HS-27A (cell line): ENCODE data around the gene TEKT2.

Source experiments
- DNase-seq: peaks from one replicate; pipeline ENCODE4 v3.0.0-alpha.2; 2012; ENCODE audit warnings: low read depth, missing footprints

The TEKT2 gene

DNA sequence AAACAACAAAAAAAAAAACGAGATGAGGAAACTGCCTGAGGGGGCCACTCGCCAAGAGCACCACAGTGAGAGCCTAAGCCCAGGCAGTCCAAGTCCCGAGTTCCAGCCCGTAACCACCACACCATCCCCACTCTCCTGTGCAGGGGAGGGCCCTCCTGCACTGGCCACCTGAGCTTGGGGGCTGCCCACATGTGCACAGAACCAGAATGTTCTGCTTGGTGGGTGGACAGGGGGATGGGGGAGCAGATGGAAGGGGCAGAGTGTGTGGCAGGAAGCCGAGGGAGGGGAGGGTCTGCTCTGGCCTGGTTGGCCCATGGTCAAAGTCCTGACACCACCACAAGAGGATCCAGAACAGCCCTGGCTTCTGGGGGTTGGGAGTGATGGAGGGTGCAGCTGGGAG is 22.4 kb downstream of the TEKT2 start:
- no peak for DNase-seq

GRCh38 chr1:36107394-36107793 is 23.5 kb downstream of the TEKT2 start:
- DNase-seq = no peak

- no peak for DNase-seq
Measured at GRCh38 chr1:36108314-36108713, 24.4 kb downstream of the TEKT2 start.

- DNase-seq = no peak
Measured at GRCh38 chr1:36109041-36109679, 25.3 kb downstream of the TEKT2 start.

GRCh38 chr1:36111151-36111550 is 27.3 kb downstream of the TEKT2 start:
- DNase-seq = no peak

DNA sequence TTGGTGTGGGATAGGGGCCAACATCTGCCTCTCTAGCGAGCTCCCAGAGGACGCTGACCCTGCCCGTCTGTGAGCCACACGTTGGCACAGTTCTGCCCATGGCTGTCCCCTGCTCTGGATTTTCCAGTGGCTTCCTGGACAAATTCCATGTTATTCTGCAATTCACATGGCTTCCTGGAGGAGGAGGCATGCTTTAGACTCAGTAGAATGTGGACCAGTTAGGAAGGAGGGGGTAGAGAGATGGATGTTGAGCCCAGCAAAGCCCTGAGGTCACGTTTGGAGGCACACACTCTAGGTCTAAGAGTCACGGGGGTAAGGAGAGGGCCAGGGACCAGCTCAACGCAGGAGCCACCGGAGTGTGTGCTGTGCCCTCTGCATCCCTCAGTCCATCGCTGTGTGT is 28.9 kb downstream of the TEKT2 start:
- DNase-seq = no peak

GRCh38 chr1:36114371-36114770 is 30.5 kb downstream of the TEKT2 start:
- no peak for DNase-seq

DNA sequence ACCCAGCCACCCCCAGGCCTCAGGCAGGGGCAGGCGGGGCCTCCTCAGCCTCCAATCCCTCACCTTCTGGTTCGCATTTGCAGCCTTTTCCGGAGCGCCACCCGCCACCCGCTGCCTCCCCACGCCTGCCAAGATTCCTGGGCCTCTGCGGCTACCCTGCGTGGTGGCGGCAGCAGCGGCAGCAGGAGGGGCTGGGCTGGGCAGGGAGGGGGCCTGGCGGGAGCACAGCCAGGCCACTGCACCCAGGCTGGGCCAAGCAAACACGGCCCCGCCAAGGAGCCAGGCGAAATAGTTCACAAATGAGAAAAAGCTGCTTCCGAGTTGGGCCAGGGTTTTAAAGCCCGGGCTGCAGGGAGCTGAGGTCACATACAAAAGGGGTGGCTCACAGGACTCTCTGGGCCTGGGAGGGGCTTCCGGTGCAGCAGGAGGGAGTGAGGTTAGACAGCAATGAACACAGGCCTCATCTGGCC is 31.3 kb downstream of the TEKT2 start:
- DNase-seq = no peak

DNA sequence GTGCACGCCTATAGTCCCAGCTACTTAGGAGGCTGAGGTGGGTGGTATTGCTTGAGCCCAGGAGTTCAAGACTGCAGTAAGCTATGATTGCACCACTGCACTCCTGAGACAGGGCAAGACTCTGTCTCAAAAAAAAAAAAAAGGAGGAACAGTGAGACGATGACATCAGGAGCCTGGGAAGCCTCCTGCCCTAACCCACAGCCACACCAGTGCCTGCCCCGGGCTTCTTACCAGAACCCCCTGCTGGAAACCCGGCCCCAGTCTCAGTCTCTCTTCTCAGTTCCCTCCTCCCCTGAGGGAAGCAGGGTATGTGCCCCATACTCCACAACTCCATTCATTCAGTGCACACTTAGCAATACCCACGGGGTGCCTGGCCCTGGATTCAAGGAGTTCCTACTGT is 32.0 kb downstream of the TEKT2 start:
- DNase-seq = no peak

- DNase-seq = no peak
Measured at GRCh38 chr1:36116901-36117300, 33.0 kb downstream of the TEKT2 start.

DNA sequence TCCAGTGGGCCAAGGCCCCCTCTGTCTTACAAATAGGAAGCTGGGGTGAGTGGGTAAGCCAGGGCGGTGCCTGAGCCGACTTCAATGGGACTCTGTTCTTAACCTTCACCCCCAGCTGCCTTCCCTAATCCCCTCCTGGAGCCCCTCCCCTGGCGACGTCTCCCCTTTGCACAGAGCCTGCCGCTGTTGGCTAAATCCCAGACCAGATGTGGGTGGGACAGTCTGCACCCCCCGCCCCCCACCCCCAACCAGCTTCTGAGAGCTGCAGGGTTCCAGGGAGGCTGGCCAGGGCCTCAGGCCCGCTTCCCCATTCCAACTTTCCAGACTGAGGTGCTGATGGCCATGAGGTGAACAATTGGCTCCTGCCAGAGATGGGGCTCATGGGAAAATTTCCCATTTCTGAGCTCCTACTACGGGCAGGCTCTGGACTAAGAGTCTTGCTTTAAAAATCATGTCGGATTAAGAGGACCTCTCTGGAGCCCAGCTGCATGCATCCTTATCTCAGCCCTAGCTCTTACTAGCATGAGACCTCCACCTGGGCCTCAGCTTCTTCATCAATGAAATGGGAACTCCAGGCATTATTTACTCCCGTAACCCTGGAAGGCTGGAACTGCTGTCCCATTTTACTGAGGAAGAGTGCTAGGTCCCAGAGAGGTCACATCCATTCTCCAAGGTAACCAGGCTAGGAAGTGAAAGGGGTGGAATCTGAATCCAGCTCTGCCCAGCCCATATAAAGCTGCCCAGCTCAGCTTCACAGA is 34.7 kb downstream of the TEKT2 start:
- DNase-seq = no peak

- DNase-seq = no peak
Measured at GRCh38 chr1:36119456-36119855, 35.6 kb downstream of the TEKT2 start.

GRCh38 chr1:36122062-36123030 is 38.5 kb downstream of the TEKT2 start:
- DNase-seq = no peak

DNA sequence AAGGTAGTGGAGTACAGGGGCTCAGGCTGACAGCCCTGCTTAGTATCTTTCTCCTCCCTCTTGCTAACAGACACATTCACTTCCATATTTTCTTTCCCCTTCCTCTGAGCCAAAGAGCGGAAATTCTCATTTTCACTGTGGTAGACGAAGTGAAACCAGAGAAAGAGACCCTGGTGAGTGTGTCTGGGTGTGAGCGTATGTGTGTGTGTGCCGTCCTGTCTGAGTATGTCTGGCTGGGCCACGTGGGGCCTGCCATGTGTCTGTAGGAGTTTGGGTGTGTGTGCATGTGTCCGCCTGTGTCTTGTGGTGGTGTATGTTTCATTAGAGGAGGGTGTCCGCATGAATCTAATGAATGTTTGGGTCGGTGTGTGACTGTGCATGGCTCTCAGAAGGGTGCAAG is 39.5 kb downstream of the TEKT2 start:
- no peak for DNase-seq

- no peak for DNase-seq
Measured at GRCh38 chr1:36124404-36125128, 40.7 kb downstream of the TEKT2 start.

DNA sequence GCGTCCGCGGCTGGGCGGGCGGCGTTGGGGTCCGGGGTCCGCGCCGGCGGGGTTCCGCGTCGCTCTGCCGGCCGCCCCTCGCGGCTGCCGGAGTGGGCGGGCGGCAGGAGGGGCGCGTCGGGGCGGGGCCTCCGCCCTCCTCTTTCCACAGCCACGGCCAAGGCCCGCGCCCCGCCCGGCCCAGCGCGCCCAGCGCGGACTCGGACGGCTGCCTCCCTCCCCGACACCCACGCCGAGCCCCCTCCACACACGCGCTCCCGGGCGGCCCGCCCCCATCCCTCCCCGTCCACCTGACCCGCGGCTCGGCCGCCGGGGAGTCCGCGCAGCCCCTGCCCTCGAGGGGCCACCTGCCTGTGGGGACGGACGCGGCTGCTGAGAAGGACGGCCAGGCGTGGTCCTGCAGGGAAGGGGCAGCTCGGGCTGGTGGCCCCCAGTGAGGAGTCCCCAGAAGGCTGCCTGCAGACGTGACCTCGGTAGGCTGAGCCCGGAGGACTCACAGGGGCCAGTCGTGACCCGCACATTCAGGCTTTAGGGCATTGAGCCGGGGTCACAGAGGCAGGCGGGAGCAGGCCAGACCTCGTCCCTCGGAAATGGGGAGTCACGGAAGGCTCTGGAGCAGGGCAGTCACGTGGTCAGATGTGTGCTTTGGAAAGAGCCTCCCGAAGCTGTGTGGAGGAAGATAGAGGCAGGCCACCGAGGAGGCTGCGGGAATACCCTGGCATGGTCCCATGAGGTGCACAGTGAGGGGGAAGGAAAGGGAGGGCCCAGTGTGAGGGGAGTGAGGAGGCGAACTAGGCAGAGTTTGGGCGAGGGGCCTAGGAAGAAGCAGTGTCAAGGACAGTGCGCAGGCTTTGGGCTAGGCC is 41.5 kb downstream of the TEKT2 start, which contains the start of gene COL8A2:
Gene COL8A2 (minus strand): TSS at position 94 of the 863 bp plus-strand sequence. CDS start 24,980 bp downstream, outside the sequence.
- no peak for DNase-seq

DNA sequence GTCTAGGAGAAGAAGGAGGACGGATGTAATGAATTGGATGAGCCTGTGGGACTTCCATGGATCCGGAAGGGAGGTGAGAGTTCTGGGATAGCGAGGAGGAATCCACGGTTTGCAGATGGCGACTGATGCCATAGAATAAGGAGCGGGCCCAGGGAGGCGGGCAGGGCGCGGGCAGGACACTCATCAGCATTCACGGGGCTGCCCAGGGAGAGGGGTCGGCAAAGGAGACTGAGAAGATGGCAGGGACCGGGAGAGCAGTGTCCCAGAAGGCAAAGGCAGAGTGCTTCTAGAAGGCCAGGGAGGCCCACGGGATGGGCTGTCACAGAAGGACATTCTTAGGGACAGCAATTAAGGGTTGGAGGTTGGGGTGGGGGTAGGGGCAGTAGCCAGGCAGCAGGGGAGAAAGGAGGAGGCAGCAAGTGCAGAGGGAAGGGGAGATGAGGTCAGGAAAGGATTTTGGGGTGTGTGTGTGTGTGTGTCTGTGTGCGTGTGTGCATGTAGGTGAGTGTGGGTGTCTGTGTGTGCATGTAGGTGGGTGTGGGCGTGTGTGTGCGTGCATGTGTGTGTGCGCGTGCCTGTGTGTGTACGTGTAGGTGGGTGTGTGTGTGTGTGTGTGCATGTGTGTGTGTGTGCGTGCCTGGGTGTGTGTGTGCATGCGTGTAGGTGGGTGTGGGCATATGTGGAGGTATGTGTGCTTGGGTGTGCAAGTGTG is 42.3 kb downstream of the TEKT2 start:
- DNase-seq = no peak

DNA sequence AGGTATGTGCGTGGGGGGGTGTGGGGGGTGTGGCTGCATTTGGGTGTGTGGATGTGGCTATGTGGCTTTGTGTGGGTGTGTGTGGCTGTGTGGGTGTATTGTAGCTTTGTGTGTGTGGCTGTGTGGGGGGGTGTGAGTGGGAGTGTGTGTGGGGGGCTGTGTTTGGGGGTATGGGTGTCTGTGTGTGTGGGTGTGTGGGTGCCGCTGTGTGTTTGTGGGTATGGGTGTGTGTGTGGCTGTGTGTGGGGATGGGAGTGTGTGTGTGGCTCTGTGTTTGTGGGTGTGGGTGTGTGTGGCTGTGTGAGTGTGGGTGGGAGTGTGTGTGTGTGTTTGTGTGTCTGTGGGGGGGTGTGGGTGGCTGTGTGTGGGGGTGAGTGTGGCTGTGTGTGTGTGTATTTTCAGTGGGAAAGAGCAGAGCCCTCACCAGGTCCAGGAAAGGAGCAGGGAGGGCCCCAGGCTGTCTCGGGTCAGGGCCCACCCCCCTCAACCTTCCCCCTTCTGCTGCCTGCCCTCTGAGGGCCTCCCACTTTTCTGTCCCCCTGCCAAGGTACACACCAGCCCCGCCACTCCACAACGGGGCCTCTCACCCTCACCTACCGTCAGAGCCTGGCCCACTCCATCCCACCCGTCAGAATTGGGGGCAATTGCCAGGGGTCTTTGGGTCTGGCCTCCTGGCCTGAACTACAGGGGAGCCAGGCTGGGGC is 43.1 kb downstream of the TEKT2 start:
- DNase-seq = no peak

GRCh38 chr1:36128126-36128904 is 44.4 kb downstream of the TEKT2 start:
- DNase-seq = no peak
